HepG2 (cell line): ENCODE data around the gene ABCD1. TPM values are rescaled to one million over a fixed set of nuclear protein-coding genes. Genes with fewer than 3 reads are reported as not detected.

ENCODE experiments used
- ATAC-seq: fragments of 200-7000 bp; cut with Tn5 transposase; 3 replicates; pipeline ENCODE4 v1.9.1; 2020; ENCODE audit warnings: mild to moderate bottlenecking, moderate library complexity
- BruUV-seq: library from RNA; stranded (reverse); fragments of 400-500 nt; replicated peaks from 2 replicates; lab custom pipeline; 2021; lab: Mats Ljungman, UMichigan
- CTCF ChIA-PET: fragments of 300-600 bp; formaldehyde crosslinking; extraction: SDS; loops from one replicate; lab custom pipeline; 2021; ENCODE audit warnings: low total read pairs, inconsistent platforms, low intra/inter-chr PET ratio; lab: Yijun Ruan, JAX
- POLR2A ChIA-PET: fragments of 350-600 bp; sonication (Branson Sonifier 250); formaldehyde crosslinking; loops from one replicate; lab custom pipeline; 2020; ENCODE audit warnings: antibody characterized with exemption, inconsistent platforms; lab: Yijun Ruan, JAX
- DNase-seq: peaks from one replicate; pipeline ENCODE4 v3.0.0-alpha.2; 2015; ENCODE audit warnings: low spot score
- FAIRE-seq: peaks from 3 replicates; lab custom pipeline; 2011; peaks lifted over from hg19 to GRCh38; lab: Jason Lieb, UNC
- H2AFZ ChIP-seq: one replicate; pipeline ENCODE4 v1.6.1; 2011; ENCODE audit warnings: low read length, inconsistent platforms
- H3K27ac ChIP-seq: fragments of 300-600 bp; 3 replicates; pipeline ENCODE4 v1.8.0; 2011; ENCODE audit warnings: mixed run types, mild to moderate bottlenecking, mixed read lengths, low read length, inconsistent platforms; ENCODE audit not compliant: insufficient read depth; ENCODE audit errors: extremely low read length
- H3K27me3 ChIP-seq, 2 experiments: fragments of 200-600 bp in 1 of 2; 2 replicates in 1 of 2; 3 replicates in 1 of 2; pipeline versions ENCODE4 v1.6.0 to v1.8.0; 2011; ENCODE audit warnings: low read length in 2 of 2, mild to moderate bottlenecking in 2 of 2, moderate library complexity in 2 of 2, inconsistent platforms in 1 of 2; ENCODE audit not compliant: insufficient read depth in 2 of 2, control insufficient read depth in 1 of 2
- H3K36me3 ChIP-seq, 2 experiments: fragments of 200-600 bp in 1 of 2; replicated peaks in 1 of 2; 2 replicates in 1 of 2; 3 replicates in 1 of 2; pipeline versions ENCODE4 v1.5.1 to v1.8.0; 2011; ENCODE audit warnings: low read length in 2 of 2, inconsistent platforms in 1 of 2; ENCODE audit not compliant: insufficient read depth in 2 of 2, control insufficient read depth in 1 of 2
- H3K4me1 ChIP-seq: 2 replicates; pipeline ENCODE4 v1.5.1; 2012; ENCODE audit warnings: low read length, inconsistent platforms; ENCODE audit not compliant: insufficient read depth
- H3K4me2 ChIP-seq: 2 replicates; pipeline ENCODE4 v1.6.0; 2011; ENCODE audit warnings: low read depth, low read length, inconsistent platforms
- H3K4me3 ChIP-seq, 3 experiments: fragments of 200-600 bp in 1 of 3; sonication (generic), shearing (Covaris generic) in 1 of 3; replicated peaks in 1 of 3; 2 replicates each; pipeline ENCODE4 v1.5.1; 2011 to 2016; ENCODE audit warnings: low read length in 3 of 3, inconsistent platforms in 2 of 3, low read depth in 2 of 3, mild to moderate bottlenecking in 2 of 3, control low read depth in 1 of 3, mixed read lengths in 1 of 3; ENCODE audit not compliant: insufficient read depth in 1 of 3
- H3K79me2 ChIP-seq: one replicate; pipeline ENCODE4 v1.6.1; 2011; ENCODE audit warnings: low read length, inconsistent platforms; ENCODE audit not compliant: insufficient read depth
- H3K9ac ChIP-seq: 2 replicates; pipeline ENCODE4 v1.6.0; 2011; ENCODE audit warnings: mild to moderate bottlenecking, low read depth, low read length, inconsistent platforms; ENCODE audit not compliant: insufficient read depth
- H3K9me3 ChIP-seq: 2 replicates; pipeline ENCODE4 v1.5.1; 2012; ENCODE audit warnings: mild to moderate bottlenecking, low read length
- H4K20me1 ChIP-seq: 2 replicates; pipeline ENCODE4 v1.6.0; 2011; ENCODE audit warnings: inconsistent platforms, mild to moderate bottlenecking, low read length, moderate library complexity; ENCODE audit not compliant: insufficient read depth
- AGO1 ChIP-seq: fragments of 200-400 bp; formaldehyde crosslinking; IDR thresholded peaks from 2 replicates; pipeline ENCODE4 v1.6.1; 2017; ENCODE audit warnings: mild to moderate bottlenecking, low read depth, low read length, moderate library complexity; ENCODE audit not compliant: poor library complexity, severe bottlenecking
- RBFOX2 ChIP-seq: fragments of 200-400 bp; formaldehyde crosslinking; IDR thresholded peaks from 2 replicates; pipeline ENCODE4 v1.6.1; 2017; ENCODE audit warnings: low read depth, mild to moderate bottlenecking, low read length
- ZMYM2 ChIP-seq: sonication (generic); formaldehyde crosslinking; IDR thresholded peaks from 2 replicates; pipeline ENCODE4 v1.8.0; 2022; ENCODE audit warnings: mild to moderate bottlenecking, missing genetic modification reagents
- ZNF432 ChIP-seq: sonication (generic); formaldehyde crosslinking; IDR thresholded peaks from 2 replicates; pipeline ENCODE4 v1.5.0; 2020; ENCODE audit warnings: missing genetic modification reagents, mild to moderate bottlenecking, borderline replicate concordance
- WGBS: methylation state at CpG from one replicate; pipeline ENCODE4 v1.1.6; 2017; ENCODE audit warnings: low lambda C conversion rate; 5-methylcytosine and 5-hydroxymethylcytosine counted together
- in situ Hi-C: cut with HindIII; loops from 2 replicates; pipeline ENCODE4 v1.10.0; 2017; ENCODE audit warnings: low pct_unique_long_range_greater_than_20kb; ENCODE audit not compliant: extremely low pct_ligation_motif_present
- intact Hi-C: fragments of 100-400 bp; cut with micrococcal nuclease; formaldehyde crosslinking; loops from one replicate; pipeline ENCODE4 v1.10.0; 2022; ENCODE audit not compliant: unreplicated experiment
- polyA plus RNA-seq, 8 experiments: library from polyadenylated mRNA; depleted of rRNA in 3 of 8; stranded (reverse) in 7 of 8; unstranded in 1 of 8; fragments of >200 nt; fragmentation: Illumina TruSeq in 4 of 8; extraction: Trizol in 4 of 8; gene quantifications; 2 replicates each; pipeline versions ENCODE4 v1.2.1 to v1.2.3, GENCODE V29; 2011 to 2016; ENCODE audit warnings: low read depth in 4 of 8, missing spikeins in 1 of 8, mixed read lengths in 1 of 8; ENCODE audit not compliant: insufficient read depth in 1 of 8
- total RNA-seq, 5 experiments: library from RNA; depleted of rRNA; stranded (reverse); fragments of >200 nt; fragmentation: Illumina TruSeq; extraction: Trizol; gene quantifications; 2 replicates each; pipeline ENCODE4 v1.2.3, GENCODE V29; 2016; ENCODE audit warnings: low read depth in 1 of 5
- TF ChIP-seq, protein P1 (sequence below): sonication (generic); formaldehyde crosslinking; conservative IDR thresholded peaks from 2 replicates; pipeline ENCODE4 v1.8.0; 2022; ENCODE audit warnings: low read depth, missing genetic modification reagents

Gene ABCD1
- total and polyA plus RNA-seq, 2 of the 13 experiments (the other 11 are each of a cell fraction or from before 2014, with no cell fraction given), result 11.4 to 15.9 TPM

DNA sequence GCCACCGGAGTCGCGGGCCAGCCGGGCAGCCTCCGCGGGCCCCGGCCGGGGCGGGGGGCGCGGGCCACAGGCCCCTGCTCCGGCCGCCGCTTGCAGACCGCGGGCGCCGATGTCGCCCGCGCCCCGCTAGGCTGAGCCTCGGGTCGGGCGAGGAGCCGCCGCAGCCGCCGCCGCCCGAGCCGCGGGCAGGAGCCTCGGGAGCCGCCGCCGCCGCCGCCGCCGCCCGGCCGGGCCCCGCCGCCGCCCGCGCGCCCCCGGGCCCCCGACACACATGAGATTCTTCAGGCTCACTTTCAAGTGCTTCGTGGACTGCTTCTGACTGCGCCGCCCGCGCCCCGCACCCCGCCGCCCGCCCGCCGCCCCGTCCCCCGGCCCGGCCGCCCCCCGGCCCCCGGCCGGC lies 36.6 kb upstream of the ABCD1 start:
- WGBS, result no CpG with 5 or more reads among the region's 69 CpGs
- TF ChIP-seq RBFOX2 (peak; percentile 40; the same call in 1 of the 2 replicates), ZMYM2 (CRISPR knock-in tag) (no peak), ZNF432 (CRISPR knock-in tag) (no peak)
- H3K36me3 ChIP-seq, result peaks cover 0 to 3% of the 10 kb centered on the region in 2 experiments; a peak in 2 of 5 replicates
- ATAC-seq (no peak), FAIRE-seq (no peak), DNase-seq (no peak)
- H3K27me3 ChIP-seq, result no peaks in the 10 kb centered on the region
- peaks cover 20% of the 10 kb centered on the region for H4K20me1 ChIP-seq
- no peak overlapping the region for H3K9ac ChIP-seq
- H3K4me2 ChIP-seq, result no peak overlapping the region
- H3K79me2 ChIP-seq, result peaks cover 20% of the 10 kb centered on the region
- no peak overlapping the region; a peak in 2 of 6 replicates for H3K4me3 ChIP-seq
- BruUV-seq, result no TSS peak
- CTCF ChIA-PET, result no interaction called here
- no peaks in the 10 kb centered on the region for H3K9me3 ChIP-seq
- no peak overlapping the region for H2AFZ ChIP-seq
- no peak overlapping the region for H3K27ac ChIP-seq
- peaks cover 34% of the 10 kb centered on the region for H3K4me1 ChIP-seq
- in situ Hi-C loops (no loop called here), intact Hi-C loops (no loop called here)
- POLR2A ChIA-PET, result interaction anchor here (1.3 to 1.9 kb wide), 3 partner anchors 39 to 78 kb away, joined by 3 to 16 read pairs (median 6); partner anchors contain the start of gene PLXNB3

DNA sequence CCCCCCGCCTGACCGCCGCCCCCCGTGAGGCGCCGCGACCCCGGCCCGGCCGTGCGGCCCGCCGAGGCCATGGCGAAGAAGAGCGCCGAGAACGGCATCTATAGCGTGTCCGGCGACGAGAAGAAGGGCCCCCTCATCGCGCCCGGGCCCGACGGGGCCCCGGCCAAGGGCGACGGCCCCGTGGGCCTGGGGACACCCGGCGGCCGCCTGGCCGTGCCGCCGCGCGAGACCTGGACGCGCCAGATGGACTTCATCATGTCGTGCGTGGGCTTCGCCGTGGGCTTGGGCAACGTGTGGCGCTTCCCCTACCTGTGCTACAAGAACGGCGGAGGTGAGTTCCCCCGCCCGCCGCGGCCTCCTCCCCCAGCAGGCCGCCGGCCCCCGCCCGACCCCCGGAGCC lies 36.1 kb upstream of the ABCD1 start:
- no peak for DNase-seq
- H3K9me3 ChIP-seq, result no peaks in the 10 kb centered on the region
- no CpG with 5 or more reads among the region's 57 CpGs for WGBS
- FAIRE-seq, result no peak
- peaks cover 22% of the 10 kb centered on the region for H4K20me1 ChIP-seq
- in situ Hi-C loops (no loop called here), intact Hi-C loops (no loop called here)
- peak overlapping the region; percentile 60 for H3K9ac ChIP-seq
- H3K4me3 ChIP-seq, result peak overlapping the region in 2 of 3 experiments; percentile 68 to 74; a peak in 3 of 6 replicates
- H2AFZ ChIP-seq, result no peak overlapping the region
- H3K79me2 ChIP-seq, result peaks cover 20% of the 10 kb centered on the region
- H3K27me3 ChIP-seq, result no peaks in the 10 kb centered on the region
- H3K4me2 ChIP-seq, result no peak overlapping the region
- H3K27ac ChIP-seq, result no peak overlapping the region
- no TSS peak for BruUV-seq
- TF ChIP-seq RBFOX2 (peak; percentile 61; the same call in 1 of the 2 replicates), AGO1 (peak; percentile 47)
- TF ChIP-seq, protein P1, sequence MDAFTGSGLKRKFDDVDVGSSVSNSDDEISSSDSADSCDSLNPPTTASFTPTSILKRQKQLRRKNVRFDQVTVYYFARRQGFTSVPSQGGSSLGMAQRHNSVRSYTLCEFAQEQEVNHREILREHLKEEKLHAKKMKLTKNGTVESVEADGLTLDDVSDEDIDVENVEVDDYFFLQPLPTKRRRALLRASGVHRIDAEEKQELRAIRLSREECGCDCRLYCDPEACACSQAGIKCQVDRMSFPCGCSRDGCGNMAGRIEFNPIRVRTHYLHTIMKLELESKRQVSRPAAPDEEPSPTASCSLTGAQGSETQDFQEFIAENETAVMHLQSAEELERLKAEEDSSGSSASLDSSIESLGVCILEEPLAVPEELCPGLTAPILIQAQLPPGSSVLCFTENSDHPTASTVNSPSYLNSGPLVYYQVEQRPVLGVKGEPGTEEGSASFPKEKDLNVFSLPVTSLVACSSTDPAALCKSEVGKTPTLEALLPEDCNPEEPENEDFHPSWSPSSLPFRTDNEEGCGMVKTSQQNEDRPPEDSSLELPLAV, result no peak
- TF ChIP-seq, all 625 proteins: peak for 2
- ChIA-PET CTCF (no interaction called here), POLR2A (no interaction called here)
- ATAC-seq, result no peak
- H3K4me1 ChIP-seq, result peaks cover 32% of the 10 kb centered on the region
- H3K36me3 ChIP-seq, result peaks cover 0 to 3% of the 10 kb centered on the region in 2 experiments; a peak in 2 of 5 replicates
